ENCODE data around the gene ARHGEF7.

DNA sequence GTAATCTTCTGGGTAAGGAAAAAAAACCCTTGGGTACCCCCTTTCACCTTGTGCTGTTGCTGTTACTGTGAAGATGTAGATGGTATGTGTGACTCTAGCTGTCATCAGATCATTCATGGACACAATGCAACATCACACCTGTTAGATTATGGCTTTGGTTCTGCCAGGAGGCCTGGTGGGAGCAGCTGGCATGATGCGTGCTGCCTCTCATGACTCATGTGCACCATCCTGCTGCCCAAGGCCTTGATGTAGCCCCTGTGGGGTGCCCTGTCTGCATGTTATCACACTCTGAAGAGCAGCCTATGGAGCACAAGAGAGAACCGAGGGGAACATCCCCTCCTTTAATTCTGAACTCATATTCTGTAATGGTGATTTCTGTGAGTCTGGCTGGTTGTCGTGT lies 147.6 kb downstream of the ARHGEF7 start:
- TF ChIP-seq, protein P1, sequence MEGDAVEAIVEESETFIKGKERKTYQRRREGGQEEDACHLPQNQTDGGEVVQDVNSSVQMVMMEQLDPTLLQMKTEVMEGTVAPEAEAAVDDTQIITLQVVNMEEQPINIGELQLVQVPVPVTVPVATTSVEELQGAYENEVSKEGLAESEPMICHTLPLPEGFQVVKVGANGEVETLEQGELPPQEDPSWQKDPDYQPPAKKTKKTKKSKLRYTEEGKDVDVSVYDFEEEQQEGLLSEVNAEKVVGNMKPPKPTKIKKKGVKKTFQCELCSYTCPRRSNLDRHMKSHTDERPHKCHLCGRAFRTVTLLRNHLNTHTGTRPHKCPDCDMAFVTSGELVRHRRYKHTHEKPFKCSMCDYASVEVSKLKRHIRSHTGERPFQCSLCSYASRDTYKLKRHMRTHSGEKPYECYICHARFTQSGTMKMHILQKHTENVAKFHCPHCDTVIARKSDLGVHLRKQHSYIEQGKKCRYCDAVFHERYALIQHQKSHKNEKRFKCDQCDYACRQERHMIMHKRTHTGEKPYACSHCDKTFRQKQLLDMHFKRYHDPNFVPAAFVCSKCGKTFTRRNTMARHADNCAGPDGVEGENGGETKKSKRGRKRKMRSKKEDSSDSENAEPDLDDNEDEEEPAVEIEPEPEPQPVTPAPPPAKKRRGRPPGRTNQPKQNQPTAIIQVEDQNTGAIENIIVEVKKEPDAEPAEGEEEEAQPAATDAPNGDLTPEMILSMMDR (IDR thresholded peaks at IDR 0.05; ENCODE audit: low read depth, low read length), result no peak
- TF ChIP-seq EZH2phosphoT487 (IDR thresholded peaks at IDR 0.05; ENCODE audit: low read depth), result no peak

Measured in OCI-LY3 (cell line).